NCI-H1092 (cell line): ENCODE measurements around the gene CUBN.

Experiments used
- DNase-seq: peaks from one replicate; lab custom pipeline; 2025; lab: John Stamatoyannopoulos, UW

The CUBN gene

DNA sequence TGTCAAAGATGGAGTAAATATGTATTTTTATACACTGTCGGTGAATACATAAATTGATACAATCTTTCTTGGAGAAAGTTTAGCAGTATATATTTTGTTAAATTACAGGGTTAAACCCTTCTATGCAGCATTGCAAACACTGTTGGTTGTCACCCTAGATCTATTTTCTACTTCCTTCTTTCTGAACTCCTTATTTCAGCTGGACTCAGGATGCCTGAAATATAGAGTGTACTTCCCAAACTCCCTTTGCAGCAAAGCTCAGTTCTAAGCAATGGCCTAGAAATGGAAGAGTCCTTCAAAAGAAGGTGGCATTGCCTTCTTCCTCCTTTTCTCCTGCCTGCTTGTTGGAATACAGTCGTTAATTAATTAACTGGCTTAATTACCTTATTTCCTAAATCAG lies 20.6 kb downstream of the CUBN start:
- DNase-seq, result no peak

DNA sequence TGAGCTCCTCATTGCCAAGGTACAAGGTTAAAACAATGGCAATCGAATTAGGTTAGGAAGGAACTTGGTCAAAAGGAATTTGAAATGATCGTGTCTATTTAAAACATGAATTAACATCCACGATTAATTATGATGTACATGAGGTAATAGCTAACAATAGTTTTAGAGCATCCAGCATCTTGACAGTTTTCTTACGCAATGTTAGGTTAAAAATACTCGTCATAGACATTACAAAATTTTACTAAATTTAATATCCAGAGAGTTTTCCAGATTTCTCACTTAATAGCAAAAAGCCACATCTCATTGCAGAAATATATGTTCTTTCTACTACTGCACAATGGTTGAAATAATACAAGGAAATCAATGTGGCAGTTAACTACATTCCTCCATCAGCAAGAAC lies 22.6 kb downstream of the CUBN start:
- no peak for DNase-seq

DNA sequence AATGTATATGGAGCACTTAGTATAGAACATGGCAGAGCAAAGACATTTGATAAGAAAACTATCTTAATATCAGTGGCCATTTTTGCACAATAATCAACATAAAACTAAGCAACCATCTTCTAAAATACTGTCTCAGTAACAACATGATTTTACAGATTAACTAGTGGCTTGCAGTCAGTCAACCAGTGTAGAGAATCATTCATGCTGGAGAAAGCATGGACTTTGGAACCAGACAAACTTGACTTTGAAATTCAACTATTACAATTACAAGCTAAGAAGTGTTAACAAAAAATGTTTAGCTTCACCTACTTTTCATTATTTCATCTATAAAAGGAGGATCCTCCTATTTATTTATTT lies 27.7 kb downstream of the CUBN start:
- DNase-seq, result no peak

DNA sequence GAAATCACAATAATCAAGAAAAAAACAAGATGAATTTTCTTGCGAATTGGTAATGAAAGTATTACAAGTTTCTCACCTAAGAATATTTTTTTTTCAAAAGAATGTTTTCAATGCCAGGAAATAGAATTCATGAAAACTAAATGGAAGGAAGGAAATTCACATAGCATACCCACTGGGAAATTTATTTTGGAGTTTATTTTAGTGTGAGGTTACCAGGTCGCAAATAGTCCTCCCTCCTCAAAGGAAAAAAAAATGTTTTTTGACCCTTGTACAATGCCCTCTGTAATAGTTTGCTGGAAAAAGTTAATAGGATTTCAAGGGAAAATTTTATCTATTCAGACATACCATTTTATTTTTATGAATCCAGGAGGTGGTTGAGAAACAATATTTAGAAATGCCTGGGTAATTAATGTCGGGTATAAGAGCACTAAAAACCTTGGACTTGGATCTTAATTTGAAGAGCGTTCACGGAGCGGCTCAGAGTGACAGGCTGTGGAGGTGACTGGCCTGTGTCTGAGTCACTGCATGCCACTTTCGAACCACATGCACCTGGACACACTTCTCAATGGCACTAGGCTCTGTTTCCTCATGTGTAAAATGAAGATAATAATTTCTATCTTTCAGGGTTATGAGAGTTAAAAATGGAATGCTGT lies 28.2 kb downstream of the CUBN start:
- no peak for DNase-seq

DNA sequence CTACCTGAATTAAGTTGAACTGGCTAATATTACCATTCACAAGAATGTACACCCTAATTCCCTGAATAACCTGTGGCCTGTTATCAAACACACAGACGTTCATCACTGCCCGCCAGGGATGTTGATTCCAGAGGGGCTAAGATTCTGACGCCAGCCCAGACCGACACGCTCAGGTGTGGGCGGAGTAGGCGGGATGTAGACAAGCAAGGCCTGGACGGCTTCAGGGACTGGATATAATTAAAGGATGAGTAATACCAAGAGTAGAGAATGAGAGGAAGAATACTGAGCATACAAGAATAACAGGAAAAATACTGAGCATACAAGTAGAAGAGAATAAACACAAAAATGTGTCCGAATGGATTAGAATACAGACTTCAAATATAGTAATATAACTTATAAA lies 29.0 kb downstream of the CUBN start:
- DNase-seq, result no peak

DNA sequence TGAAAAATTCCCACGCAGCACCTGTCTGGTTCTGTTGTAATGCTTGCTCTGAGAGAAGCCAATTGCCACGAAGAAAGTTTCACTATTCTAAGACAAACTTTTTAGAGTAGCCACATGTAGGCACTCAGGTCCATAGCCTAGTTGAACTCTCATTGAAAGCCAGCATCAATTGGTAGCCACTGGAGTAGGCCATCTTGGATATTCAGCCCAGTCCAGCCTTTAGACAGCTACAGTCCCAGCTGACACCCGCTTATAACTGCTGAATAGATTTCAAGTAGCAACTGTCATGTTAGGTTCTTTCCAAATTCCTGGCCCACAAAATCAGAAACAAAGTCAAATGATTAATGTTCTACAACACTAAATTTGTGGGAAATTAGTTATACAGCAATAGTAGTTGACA lies 31.6 kb downstream of the CUBN start:
- DNase-seq, result no peak

DNA sequence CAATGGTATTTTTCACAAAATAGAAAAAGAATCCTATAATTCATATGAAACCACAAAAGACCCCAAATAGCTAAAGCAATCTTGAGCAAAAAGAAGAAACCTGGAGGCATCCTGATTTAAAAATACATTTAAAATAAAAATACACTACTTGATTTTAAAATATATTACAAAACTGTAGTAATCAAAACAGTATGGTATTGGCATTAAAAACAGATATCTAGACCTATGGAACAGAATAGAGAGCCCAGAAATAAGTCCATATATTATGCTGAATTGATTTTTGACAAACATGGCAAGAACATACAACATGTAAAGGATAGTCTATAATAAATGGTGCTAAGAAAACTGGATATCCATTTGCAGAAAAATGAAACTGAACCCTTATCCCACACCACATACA lies 34.8 kb downstream of the CUBN start:
- no peak for DNase-seq

DNA sequence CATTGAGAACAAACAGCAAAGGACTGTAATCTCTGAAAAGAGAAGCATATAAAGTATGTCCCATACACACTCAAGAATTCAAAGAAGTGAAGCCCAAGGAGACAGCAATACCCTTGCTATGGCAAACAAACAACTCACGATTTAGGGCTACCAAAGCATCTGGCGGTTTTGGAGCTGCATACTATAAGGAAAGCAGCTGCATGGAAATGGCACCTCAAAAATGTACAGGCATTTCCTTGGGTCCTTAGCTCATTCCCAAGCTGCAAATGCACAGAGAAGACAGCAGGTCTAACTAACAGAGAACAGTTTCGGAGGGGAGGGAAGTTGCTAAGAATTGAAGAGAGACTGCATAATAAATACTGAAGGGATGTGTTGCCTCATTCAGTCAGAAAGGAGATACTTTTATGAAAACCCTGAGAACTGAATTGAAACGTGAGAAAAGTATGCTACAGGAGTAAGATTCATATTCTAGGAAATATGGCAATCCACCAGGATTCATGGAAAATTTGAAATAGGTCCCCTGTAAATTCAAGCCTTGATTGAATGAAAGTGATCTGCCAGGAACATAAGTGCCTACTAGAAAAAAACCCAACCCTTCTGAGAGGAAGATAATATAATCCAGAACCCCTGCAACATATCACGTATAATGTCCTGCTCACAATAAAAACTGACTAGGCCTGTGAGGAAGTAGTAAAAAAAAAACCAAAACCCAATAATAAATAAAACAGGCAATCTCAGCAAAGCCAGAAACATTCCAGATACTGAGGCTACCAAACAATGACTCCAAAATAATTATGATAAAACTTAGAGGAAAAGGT lies 36.4 kb downstream of the CUBN start:
- DNase-seq, result no peak

DNA sequence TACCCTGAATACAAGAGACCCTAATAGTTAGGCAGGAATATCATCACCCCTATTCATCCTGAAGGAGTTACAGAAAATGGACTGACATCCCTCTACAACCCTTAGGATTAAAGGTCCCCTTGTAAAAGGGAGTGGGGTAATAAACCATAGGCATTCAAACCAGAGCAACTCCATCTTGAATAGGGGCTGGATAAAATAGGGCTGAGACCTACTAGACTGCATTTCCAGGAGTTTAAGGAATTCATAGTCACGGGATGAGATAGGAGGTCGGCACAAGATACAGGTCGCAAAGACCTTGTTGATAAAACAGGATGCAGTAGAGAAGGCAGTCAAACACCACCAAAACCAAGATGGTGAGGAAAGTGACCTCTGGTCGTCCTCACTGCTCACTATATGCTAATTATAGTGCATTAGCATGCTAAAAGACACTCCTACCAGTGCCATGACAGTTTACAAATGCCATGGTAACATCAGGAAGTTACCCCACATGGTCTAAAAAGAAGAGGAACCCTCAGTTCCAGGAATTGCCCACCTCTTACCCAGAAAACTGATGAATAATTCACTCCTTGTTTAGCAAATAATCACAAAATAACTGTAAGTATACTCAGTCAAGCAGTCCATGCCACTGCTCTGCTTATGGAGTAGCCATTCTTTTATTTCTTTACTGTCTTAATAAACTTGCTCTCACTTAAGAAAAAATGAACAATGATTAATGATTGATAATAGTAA lies 37.2 kb downstream of the CUBN start:
- no peak for DNase-seq

DNA sequence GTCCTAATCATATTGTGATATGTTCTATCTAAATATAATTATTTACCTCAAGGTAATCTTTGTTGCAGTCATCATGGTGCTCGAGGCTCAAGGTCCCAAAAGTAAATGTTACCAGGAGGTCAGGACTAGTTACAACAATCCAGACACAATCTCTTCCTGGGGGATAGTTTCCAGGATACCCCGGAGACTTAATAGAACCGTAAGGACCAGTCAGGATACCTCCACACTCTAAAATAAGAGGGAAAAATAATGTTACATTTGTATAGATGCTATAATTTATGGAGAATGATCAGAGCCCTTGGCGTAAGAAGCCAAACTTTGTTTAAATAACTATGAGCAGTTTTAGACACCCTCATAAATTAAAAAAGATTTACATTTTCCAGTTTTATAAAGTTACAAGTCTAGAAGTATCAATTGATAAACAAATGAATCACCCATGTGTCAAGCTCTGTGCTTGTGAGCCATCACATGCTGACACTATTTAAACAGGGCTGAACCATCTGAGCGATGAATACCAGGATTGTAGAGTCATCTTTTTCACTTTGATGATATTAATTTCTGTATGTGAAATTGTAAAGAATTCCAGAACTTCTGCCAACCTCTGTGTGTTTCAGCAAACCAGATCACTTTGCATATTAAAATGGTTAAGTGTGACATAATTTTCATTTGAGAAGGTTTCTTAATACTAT lies 41.3 kb downstream of the CUBN start:
- DNase-seq, result no peak

DNA sequence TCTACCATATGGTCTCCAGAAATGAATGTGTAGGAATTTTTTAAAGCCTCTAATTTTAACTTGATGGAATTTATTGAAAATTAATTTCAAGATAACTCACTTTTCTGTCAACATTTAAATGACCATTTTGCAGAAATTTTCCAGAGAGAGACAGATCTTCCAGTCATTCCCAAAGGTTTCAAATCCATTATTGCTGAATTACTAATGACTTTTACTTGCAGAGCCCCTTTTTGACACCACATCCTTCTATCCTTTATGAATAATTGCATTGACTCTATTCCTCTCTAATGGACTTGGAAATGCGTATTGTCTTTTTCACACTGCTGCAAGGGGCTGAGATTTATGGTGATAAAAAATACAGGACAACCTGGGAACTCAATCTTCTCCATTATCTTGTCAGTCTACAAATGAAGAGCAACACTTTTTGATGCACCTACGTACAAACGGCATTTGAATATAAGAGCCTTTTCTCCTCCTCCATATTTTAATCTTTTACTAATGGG lies 42.7 kb downstream of the CUBN start:
- DNase-seq, result no peak

DNA sequence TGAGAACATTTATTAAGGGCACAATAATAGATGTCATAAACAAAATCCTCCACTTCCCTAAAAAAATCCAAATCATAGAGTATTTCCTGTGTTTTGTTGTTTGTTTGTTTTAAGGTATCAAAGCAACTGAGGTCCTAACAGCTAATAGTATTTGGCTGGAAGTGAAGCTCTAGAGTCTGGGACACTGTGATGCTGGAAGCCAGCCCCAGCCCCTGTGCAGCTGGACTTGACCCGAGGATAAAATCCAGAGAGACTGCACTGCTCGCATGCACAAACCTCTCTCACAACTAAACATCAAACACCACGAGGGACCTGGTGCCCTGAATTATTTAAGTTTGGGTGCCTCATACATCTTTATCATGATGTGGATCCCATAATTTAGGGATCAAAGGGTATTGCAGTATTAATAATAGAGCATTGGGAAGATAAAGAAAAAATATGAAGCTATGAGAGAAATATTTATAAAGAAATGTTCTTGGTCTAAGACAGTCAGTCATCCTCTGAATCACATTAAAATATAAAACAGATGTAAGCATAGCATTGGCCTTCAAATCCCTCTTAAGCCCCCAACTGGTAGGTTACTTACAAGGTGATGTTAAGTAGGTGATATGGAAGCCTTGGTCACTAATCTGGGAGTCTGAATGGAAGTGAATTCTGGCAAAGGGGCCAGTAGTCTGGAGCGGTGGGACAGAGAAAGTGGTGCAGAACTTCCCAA lies 44.4 kb downstream of the CUBN start:
- DNase-seq, result no peak

DNA sequence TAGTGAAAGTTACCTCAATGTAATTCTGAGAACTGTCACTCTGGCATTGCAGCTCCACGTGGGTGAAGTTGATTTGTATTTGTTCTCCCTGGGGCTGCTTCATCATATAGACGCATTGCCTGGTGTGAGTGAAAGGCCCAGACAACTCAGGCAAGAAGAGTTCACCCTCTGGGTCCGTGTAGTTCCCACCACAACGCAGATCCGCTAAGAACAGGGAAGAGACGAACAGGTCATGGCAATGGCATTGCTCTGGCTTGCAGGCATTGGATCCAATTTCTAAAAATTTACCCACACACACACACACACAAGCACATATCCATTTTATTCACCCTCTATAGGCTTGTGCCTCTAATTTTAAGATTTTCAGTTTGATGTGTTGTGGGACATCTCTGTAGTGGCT lies 45.4 kb downstream of the CUBN start:
- no peak for DNase-seq

DNA sequence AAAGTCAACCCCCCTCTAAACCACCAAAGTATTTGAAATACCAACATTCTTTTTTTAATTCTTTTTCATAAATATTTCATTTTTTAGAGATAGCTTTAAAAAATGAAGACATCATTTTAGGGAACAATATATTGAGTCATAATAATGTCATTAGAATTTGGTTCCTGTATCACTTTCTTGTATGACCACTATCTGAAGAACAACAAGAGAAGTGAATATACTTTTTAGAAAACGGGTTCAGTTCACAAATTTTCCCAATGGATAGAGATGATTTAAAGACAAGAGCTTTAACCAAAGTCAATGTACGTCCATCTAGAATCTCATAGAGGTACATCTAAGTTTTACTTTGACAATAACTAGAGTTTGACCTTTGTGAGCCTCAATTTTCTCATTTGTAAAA lies 48.2 kb downstream of the CUBN start:
- no peak for DNase-seq

DNA sequence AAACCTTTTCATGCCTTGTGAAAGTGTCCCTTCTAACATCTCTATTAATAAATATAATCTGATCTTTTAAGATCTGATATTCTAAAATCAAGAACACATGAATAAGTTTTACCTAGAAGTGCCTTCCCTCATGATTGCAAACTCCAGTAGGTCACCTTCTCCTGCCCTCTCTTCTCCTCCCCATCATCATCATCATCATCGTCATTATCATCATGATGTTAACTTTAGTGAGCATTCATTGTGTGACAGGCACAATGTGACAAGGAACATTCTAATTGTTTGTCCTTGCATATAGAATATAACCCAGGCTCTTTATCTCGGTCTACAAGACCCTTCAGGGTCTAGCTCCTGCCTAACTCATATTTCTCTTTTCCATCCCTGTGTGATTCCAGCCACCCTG lies 51.7 kb downstream of the CUBN start:
- DNase-seq, result no peak

DNA sequence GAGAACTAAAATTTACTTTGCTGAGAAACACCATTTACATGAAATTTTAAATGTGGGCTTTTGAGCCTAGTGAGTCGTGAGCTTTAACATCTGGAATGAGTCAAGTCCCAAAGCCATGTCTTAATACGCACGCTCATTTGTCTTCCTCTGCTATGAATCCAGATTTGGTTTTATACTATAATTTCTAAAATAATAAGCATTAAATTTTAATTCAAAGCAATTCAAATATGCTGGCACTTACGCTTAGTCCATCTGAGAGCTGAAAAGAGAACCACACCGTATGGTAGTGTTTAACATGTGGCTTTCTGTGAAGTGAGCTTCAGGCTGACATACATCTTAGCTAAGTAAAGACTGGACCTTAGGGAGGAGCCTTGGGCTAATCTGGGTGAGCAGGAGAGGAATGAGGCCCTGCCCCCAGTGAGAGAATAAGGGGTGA lies 52.2 kb downstream of the CUBN start:
- no peak for DNase-seq

DNA sequence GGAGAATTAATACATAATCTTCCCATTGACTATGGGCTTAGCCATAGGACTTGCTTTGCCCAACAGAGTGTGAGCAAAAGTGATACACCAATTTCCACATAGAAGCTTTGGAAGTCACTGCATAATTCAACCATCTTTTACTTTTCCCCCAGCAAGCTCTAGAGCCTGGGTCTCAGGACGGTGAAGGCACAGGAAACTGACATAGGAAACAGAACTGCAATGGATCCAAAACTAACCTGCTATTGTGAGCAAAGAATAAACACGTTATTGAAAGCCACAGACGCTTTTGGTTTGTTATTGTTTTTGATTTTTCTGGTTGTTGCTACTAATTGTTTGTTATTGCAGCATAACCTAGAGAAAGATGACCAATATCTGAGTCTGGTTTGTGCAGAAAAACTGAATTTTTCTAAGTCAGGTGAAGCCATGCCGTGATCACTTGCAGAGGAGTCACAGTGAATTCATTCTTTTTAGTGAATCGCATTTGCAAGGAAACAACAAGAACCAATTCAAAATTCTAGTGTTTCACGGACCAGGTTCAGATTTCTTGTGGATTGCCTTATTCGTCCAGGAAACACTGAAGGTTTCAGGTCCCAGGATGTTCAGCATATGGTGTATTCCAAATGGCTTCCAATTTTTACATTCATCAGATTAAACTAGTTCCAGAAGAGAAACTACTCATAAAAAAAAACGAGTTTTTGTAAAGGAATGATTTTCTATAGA lies 52.8 kb downstream of the CUBN start:
- no peak for DNase-seq

DNA sequence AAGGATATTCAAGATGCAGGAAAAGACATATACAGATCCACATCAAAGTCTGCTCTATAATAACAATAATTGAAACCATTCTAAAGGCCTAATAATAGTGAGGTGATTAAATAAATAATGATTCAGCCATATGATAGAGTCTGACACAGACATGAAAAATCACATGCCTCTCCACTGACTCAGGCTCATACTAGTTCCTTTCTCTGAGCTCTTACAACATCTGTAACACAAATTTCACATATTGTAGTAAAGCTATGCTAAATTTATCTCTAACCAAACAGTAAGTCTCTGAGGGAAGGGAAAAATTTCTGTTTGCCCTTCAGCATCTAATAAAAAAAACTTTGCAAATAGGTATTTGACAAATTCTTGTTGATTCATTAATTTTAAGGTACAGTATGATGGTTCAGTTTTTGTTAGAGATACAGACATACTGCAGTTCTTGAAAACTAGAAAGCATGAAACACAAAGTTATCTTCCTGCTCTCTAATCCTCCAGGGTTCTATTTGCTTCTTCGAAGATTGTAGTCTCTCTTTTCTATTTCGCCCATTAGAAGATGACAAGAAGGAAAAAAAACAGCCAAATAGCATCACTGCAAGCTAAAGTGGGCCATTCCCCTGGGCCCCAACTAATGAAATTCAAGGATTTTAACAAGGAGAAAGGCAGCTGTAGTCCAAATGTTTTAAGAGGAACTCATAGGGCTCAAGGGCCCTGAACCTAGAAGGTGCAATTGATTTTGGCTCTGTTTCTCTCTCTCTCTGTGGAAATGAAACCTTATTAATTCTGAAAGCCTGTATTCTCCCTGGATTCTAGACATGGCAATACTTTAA lies 53.9 kb downstream of the CUBN start:
- no peak for DNase-seq

DNA sequence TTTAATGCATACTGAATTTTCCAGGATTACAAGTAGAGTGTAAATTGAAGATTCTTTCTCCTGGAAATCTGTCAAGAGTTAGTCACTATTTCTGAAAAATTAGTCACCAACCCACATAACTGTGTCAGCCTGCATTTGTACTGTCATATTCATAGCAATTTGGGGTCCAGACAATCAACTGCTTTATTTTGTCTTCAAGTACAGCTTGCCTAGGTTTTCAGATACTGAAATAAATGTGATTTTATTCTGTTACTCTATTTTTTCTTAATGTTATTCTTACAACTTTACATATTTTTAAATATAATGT lies 55.1 kb downstream of the CUBN start:
- no peak for DNase-seq
